CD4-positive, alpha-beta T cell treated with Interleukin-15 for 1 hour (primary cell): ENCODE data around the gene STK10.

Source experiments
- DNase-seq: peaks from one replicate; pipeline ENCODE4 v3.0.0-alpha.2; 2020

The STK10 gene

GRCh38 chr5:172188893-172189692, 1.1 kb upstream of the STK10 start:
- DNase-seq, result no peak

GRCh38 chr5:172187118-172188032, 649 bp downstream of the STK10 start:
- DNase-seq, result peak; percentile 81

- no peak for DNase-seq
Observed at GRCh38 chr5:172186114-172186695, 1.8 kb downstream of the STK10 start.

GRCh38 chr5:172185096-172185461, 2.9 kb downstream of the STK10 start:
- DNase-seq, result peak; percentile 56

- DNase-seq, result no peak
Observed at GRCh38 chr5:172183881-172184280, 4.1 kb downstream of the STK10 start.

GRCh38 chr5:172182291-172182690, 5.7 kb downstream of the STK10 start:
- DNase-seq, result no peak

- DNase-seq, result peak; percentile 53
Observed at GRCh38 chr5:172180936-172181335, 7.1 kb downstream of the STK10 start.

- peak; percentile 72 for DNase-seq
Observed at GRCh38 chr5:172178991-172179989, 8.7 kb downstream of the STK10 start.

- DNase-seq, result peak; percentile 40
Observed at GRCh38 chr5:172178301-172178987, 9.6 kb downstream of the STK10 start.

- no peak for DNase-seq
Observed at GRCh38 chr5:172177176-172177575, 10.8 kb downstream of the STK10 start.

- peak; percentile 91 for DNase-seq
Observed at GRCh38 chr5:172175263-172175719, 12.7 kb downstream of the STK10 start.

GRCh38 chr5:172173564-172174153, 14.4 kb downstream of the STK10 start:
- DNase-seq, result peak; percentile 79

- peak; percentile 17 for DNase-seq
Observed at GRCh38 chr5:172172912-172173563, 15.0 kb downstream of the STK10 start.

- DNase-seq, result no peak
Observed at GRCh38 chr5:172171118-172171517, 16.9 kb downstream of the STK10 start.

- no peak for DNase-seq
Observed at GRCh38 chr5:172170251-172170701, 17.7 kb downstream of the STK10 start.

- no peak for DNase-seq
Observed at GRCh38 chr5:172169216-172169615, 18.8 kb downstream of the STK10 start.

- no peak for DNase-seq
Observed at GRCh38 chr5:172168311-172168710, 19.7 kb downstream of the STK10 start.

- DNase-seq, result no peak
Observed at GRCh38 chr5:172167895-172168294, 20.1 kb downstream of the STK10 start.

GRCh38 chr5:172166030-172166826, 21.8 kb downstream of the STK10 start:
- DNase-seq, result no peak

- DNase-seq, result no peak
Observed at GRCh38 chr5:172165465-172165864, 22.6 kb downstream of the STK10 start.
